ENCODE data around the gene HOXA13.

- TF ChIP-seq CTCF (conservative IDR thresholded peaks at IDR 0.05; ENCODE audit: low read length) (no peak), EZH2phosphoT487 (IDR thresholded peaks at IDR 0.05; ENCODE audit: borderline replicate concordance, low read depth, low read length) (no peak)
These were observed 17.5 kb downstream of the HOXA13 start for GRCh38 chr7:27182285-27182841.

All from OCI-LY7 (cell line).